Measurements from ENCODE around the gene UGT1A5.

DNA sequence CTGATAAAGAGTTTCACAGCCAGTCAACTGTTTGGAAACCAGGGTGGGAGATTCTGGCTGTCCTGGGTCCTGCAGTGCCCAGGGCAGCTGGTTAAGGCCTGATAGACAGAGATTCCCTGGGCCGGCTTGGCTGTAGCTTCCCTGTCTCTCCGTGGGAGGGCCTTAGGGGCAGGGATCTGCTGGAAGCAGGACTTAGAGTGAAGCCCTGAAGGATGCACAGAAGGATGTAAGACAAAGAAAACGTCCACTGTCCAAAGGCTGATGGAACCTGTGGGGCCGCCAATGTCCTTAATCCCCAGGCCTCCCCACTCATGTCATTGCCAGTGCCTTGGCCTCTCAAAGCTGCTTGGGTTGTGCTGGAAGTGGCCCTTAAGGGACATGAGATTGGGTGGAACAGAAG lies 98.4 kb downstream of the UGT1A5 start:
- TF ChIP-seq, protein P1, sequence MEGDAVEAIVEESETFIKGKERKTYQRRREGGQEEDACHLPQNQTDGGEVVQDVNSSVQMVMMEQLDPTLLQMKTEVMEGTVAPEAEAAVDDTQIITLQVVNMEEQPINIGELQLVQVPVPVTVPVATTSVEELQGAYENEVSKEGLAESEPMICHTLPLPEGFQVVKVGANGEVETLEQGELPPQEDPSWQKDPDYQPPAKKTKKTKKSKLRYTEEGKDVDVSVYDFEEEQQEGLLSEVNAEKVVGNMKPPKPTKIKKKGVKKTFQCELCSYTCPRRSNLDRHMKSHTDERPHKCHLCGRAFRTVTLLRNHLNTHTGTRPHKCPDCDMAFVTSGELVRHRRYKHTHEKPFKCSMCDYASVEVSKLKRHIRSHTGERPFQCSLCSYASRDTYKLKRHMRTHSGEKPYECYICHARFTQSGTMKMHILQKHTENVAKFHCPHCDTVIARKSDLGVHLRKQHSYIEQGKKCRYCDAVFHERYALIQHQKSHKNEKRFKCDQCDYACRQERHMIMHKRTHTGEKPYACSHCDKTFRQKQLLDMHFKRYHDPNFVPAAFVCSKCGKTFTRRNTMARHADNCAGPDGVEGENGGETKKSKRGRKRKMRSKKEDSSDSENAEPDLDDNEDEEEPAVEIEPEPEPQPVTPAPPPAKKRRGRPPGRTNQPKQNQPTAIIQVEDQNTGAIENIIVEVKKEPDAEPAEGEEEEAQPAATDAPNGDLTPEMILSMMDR (conservative IDR thresholded peaks at IDR 0.05; ENCODE audit: low read depth, low read length), result no peak
- TF ChIP-seq EZH2 (IDR thresholded peaks at IDR 0.05; ENCODE audit: borderline replicate concordance, low read depth, low read length, poor library complexity, severe bottlenecking), result no peak

All from A673 (cell line).